Activated CD8-positive, alpha-beta memory T cell treated with anti-CD3 and anti-CD28 coated beads, Interleukin-2, amount 50 U/mL, for 24 hours (primary cell): ENCODE results near the gene POU3F1.

ENCODE experiments used
- DNase-seq: peaks from one replicate; pipeline ENCODE4 v3.0.0-alpha.2; 2020; ENCODE audit errors: extremely low read depth

POU3F1 gene

GRCh38 chr1:38004284-38005108, 42.1 kb downstream of the POU3F1 start:
- DNase-seq = no peak

- no peak for DNase-seq
These were observed 43.0 kb downstream of the POU3F1 start for GRCh38 chr1:38003261-38004250.

- no peak for DNase-seq
These were observed 45.8 kb downstream of the POU3F1 start for GRCh38 chr1:38000529-38001455.

GRCh38 chr1:38000233-38000528, 46.4 kb downstream of the POU3F1 start:
- DNase-seq = no peak

- no peak for DNase-seq
These were observed 47.0 kb downstream of the POU3F1 start for GRCh38 chr1:37999430-38000232.

- DNase-seq = no peak
These were observed 47.6 kb downstream of the POU3F1 start for GRCh38 chr1:37998913-37999429.

GRCh38 chr1:37998089-37998808, 48.3 kb downstream of the POU3F1 start:
- no peak for DNase-seq

- DNase-seq = no peak
These were observed 49.1 kb downstream of the POU3F1 start for GRCh38 chr1:37997256-37998088.

GRCh38 chr1:37995751-37996345, 50.7 kb downstream of the POU3F1 start:
- DNase-seq = no peak

GRCh38 chr1:37994886-37995566, 51.6 kb downstream of the POU3F1 start:
- no peak for DNase-seq
